Occipital lobe (tissue), 2 donors: Measurements from ENCODE around the gene EIF2B1. TPM values are rescaled to one million over a fixed set of nuclear protein-coding genes. Genes with fewer than 3 reads are reported as not detected.

ENCODE experiments used
- DNase-seq: peaks from one replicate; lab custom pipeline; 2025; lab: John Stamatoyannopoulos, UW
- total RNA-seq: library from RNA; depleted of rRNA; stranded (reverse); fragments of >200 nt; gene quantifications from one replicate; pipeline ENCODE4 v1.2.3, GENCODE V29; 2014

Gene EIF2B1
- 27.1 TPM for total RNA-seq

DNA sequence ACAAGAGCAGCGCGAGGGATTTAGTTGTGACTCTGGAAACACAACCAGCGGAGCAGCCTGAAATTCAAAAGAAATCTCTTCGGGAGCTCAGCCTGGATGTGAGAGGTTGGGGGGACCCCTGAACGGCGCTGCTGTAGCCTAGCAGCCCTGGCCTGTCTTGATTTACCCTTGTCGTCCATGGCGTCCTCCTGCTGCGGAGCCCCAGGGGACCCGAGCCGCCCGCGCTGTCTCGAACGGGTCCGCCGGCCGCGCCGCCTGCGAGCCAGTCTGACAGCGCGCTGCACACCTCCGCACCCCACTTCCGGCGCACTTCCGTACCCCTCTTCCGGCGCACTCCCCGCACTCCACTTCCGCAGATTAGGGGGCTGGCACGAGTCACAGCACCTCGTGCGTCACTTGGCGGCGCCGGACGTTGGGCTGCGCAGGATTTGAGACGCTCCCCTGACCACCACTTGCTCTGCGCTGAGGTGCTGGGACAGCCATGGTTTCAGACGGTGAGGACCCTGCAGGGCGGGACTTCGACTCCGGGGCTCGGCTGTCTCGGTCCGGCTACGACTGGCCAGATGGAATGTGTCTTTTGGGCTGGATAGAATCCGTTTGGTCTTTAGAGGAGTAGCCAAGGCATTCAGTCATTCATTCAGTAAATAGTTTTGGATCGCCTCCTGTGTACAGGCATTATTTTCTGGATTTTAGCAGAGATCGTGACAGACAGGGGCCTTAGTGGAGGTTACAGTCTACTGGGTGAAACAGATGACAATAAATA lies at the start of gene EIF2B1, which contains the start of gene GTF2H3:
EIF2B1 (minus strand) TSS at position 308 of the 763 bp plus-strand sequence; CDS start at position 179, 129 bp downstream.
GTF2H3 (plus strand) TSS at position 451 of the 763 bp plus-strand sequence; CDS start at position 482, 31 bp downstream.
- DNase-seq, result peak; percentile 95

GRCh38 chr12:123681605-123682004 lies 48.1 kb upstream of the EIF2B1 start:
- no peak for DNase-seq

- DNase-seq, result no peak
Measured at GRCh38 chr12:123678981-123679380, 45.5 kb upstream of the EIF2B1 start.

DNA sequence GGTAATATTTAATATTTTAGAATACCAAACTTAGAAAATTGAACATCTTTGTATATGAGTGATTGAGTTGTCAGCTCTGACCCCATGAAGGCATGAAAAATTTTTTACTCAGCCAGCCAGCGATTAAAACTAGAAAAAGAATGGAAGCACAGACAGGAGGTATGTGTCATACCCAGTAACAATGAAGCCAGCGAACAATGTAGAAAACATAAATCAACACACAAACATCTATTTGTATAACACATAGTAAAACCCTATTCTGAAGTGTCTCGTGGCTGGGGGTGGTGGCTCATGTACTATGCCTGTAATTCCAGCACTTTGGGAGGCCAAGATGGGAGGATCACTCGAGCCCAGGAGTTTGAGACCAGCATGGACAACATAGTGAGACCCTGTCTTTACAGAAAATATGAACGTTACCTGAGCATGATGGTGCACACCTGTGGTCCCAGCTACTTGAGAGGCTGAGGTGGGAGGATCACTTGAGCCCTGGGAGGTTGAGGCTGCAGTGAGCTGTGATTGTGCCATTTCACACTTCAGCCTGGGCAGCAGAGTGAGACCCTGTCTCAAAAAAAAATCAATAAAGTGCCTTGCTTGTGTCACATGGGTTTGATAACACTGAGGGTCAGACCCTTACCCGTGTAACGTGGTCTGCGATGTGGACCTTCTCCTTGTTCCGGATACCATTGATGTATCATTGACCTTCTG lies 43.3 kb upstream of the EIF2B1 start:
- DNase-seq, result no peak

GRCh38 chr12:123675436-123675835 lies 42.0 kb upstream of the EIF2B1 start:
- DNase-seq, result no peak

DNA sequence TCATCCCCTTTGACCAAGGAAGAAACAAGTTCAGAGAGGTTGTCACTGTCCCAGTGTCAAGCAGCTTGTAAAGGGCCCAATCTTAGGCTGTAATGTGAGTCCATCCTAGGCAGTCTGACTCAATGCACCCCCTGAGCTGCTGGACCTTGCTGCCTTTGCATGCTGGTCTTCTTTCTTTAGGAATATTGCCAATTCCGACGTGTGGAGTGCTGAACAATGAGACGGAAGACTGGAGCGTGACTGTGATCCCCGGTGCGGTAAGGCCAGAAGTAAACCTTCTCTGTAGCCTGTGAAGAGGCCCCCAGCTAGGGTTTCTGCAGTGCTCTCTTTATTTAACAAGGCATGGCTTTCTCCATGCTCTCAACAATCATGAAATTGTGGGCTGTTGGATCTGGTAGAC lies 38.4 kb upstream of the EIF2B1 start:
- no peak for DNase-seq

GRCh38 chr12:123670882-123671728 lies 37.6 kb upstream of the EIF2B1 start, which contains the start of gene TCTN2:
Gene TCTN2 (plus strand): TSS chr12:123671113. CDS start chr12:123671241, 128 bp downstream.
- peak; percentile 91 for DNase-seq

- DNase-seq, result no peak
Measured at GRCh38 chr12:123667771-123668170, 34.3 kb upstream of the EIF2B1 start.

- DNase-seq, result no peak
Measured at GRCh38 chr12:123659996-123660727, 26.7 kb upstream of the EIF2B1 start.

DNA sequence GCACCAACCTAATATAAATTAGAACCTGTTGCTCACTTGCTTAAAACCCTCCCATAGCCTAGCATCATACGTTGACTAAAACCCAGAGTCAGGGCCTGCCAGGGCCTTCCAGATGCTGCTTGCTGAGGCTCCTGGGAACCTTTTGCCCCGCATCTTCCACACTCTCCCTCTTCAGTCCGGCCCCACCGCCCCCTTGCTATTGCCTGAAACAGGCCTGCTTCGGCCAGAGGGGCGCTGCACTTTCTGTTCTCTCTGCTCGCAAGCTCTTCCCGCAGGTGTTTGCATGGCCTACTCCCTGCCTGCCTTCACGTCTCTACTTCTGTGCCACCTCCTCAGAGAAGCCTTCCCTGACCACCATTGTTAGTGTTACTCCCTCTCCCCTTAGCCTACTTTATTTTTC lies 23.7 kb upstream of the EIF2B1 start:
- no peak for DNase-seq

- DNase-seq, result no peak
Measured at GRCh38 chr12:123656392-123656791, 22.9 kb upstream of the EIF2B1 start.

GRCh38 chr12:123655420-123655819 lies 21.9 kb upstream of the EIF2B1 start:
- DNase-seq, result no peak

GRCh38 chr12:123654129-123654701 lies 20.7 kb upstream of the EIF2B1 start:
- DNase-seq, result no peak

- no peak for DNase-seq
Measured at GRCh38 chr12:123648401-123648800, 14.9 kb upstream of the EIF2B1 start.

DNA sequence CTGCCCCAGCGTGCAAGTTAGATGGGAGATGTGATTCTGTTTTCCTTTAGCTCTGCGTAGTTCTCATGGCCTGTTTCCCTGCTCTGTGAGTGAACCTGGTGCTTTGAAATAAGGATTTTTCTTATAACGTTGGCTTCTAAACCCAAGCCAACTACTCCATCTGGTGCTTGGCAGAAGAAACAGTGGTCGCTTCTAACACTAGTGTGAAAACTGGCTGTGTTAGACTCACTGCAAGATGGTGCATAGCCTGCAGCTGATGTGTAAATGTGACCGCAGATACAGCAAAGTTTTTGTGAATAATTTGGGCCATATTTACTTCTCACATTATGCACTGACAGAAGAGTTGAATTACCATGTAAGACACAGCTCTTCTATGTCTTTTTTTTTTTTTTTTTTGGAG lies 12.4 kb upstream of the EIF2B1 start:
- no peak for DNase-seq

DNA sequence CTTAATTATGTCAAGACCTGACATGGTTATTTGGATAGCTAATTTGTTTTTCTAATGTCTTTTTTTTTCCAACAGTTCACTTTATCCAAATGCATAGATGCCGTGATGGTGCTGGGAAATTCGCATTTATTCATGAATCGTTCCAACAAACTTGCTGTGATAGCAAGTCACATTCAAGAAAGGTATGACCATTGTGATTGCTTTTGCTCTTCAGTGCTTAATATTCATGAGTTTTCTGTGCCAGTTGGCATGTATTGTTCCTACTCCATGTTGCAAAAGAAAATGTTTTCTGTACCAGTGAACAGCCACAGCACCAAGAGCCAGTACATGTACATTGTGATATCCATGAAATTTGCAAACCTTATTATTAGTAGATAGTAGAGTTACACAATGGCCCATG lies 11.9 kb upstream of the EIF2B1 start:
- DNase-seq, result no peak

DNA sequence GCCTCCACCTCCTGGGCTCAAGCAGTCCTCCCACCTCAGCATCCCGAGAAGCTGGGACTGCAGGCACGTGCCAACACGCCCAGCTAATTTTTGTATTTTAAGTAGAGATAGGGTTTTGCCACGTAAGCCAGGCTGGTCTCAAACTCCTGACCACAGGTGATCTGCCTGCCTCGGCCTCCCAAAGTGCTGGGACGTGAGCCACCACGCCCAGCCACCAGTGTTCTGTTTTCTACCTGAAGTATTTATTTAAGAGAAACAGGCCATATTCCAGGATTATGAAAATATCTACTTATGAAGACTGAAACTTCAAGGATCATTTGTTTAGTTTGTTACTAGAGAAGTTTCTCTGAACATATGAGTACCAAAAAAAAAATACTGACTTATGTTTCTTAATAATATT lies 10.4 kb upstream of the EIF2B1 start:
- DNase-seq, result no peak

GRCh38 chr12:123634142-123634561 lies 666 bp upstream of the EIF2B1 start:
- DNase-seq, result no peak

- DNase-seq, result no peak
Measured at GRCh38 chr12:123621619-123622530, 11.6 kb downstream of the EIF2B1 start.

- no peak for DNase-seq
Measured at GRCh38 chr12:123621101-123621500, 12.4 kb downstream of the EIF2B1 start.
